ENCODE data around the gene MOB3A. TPM values are rescaled to one million over a fixed set of nuclear protein-coding genes. Genes with fewer than 3 reads are reported as not detected.

MOB3A gene
- total RNA-seq, 1 donor from 2014 or later: 88.5 TPM

- no peak for DNase-seq (ENCODE audit: low spot score)
- TF ChIP-seq, protein P1, sequence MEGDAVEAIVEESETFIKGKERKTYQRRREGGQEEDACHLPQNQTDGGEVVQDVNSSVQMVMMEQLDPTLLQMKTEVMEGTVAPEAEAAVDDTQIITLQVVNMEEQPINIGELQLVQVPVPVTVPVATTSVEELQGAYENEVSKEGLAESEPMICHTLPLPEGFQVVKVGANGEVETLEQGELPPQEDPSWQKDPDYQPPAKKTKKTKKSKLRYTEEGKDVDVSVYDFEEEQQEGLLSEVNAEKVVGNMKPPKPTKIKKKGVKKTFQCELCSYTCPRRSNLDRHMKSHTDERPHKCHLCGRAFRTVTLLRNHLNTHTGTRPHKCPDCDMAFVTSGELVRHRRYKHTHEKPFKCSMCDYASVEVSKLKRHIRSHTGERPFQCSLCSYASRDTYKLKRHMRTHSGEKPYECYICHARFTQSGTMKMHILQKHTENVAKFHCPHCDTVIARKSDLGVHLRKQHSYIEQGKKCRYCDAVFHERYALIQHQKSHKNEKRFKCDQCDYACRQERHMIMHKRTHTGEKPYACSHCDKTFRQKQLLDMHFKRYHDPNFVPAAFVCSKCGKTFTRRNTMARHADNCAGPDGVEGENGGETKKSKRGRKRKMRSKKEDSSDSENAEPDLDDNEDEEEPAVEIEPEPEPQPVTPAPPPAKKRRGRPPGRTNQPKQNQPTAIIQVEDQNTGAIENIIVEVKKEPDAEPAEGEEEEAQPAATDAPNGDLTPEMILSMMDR (IDR thresholded peaks at IDR 0.05; ENCODE audit: unreplicated experiment): no peak
- peaks cover 10% of the 10 kb centered on the region for H3K27me3 Mint-ChIP-seq (ENCODE audit: unreplicated experiment)
- peaks cover 15% of the 10 kb centered on the region for H3K4me1 Mint-ChIP-seq (ENCODE audit: unreplicated experiment)
- H3K36me3 Mint-ChIP-seq (ENCODE audit: low read depth, unreplicated experiment): no peaks in the 10 kb centered on the region
- no peak overlapping the region for H3K27ac Mint-ChIP-seq (ENCODE audit: unreplicated experiment)
- no peaks in the 10 kb centered on the region for H3K9me3 Mint-ChIP-seq (ENCODE audit: unreplicated experiment)
- H3K4me3 Mint-ChIP-seq (ENCODE audit: unreplicated experiment): no peak overlapping the region
Measured at GRCh38 chr19:2064395-2064787, 31.7 kb downstream of the MOB3A start.

GRCh38 chr19:2063824-2064223 lies 32.3 kb downstream of the MOB3A start:
- H3K4me3 Mint-ChIP-seq (ENCODE audit: unreplicated experiment): no peak overlapping the region
- DNase-seq (ENCODE audit: low spot score): no peak
- peaks cover 15% of the 10 kb centered on the region for H3K4me1 Mint-ChIP-seq (ENCODE audit: unreplicated experiment)
- no peaks in the 10 kb centered on the region for H3K9me3 Mint-ChIP-seq (ENCODE audit: unreplicated experiment)
- H3K27ac Mint-ChIP-seq (ENCODE audit: unreplicated experiment): no peak overlapping the region
- no peaks in the 10 kb centered on the region for H3K36me3 Mint-ChIP-seq (ENCODE audit: low read depth, unreplicated experiment)
- peaks cover 14% of the 10 kb centered on the region for H3K27me3 Mint-ChIP-seq (ENCODE audit: unreplicated experiment)
- TF ChIP-seq, protein P1 (IDR thresholded peaks at IDR 0.05; ENCODE audit: unreplicated experiment): no peak

GRCh38 chr19:2062770-2063169 lies 33.4 kb downstream of the MOB3A start:
- Mint-ChIP-seq H3K36me3 (ENCODE audit: low read depth, unreplicated experiment) (no peaks in the 10 kb centered on the region), H3K27me3 (ENCODE audit: unreplicated experiment) (peaks cover 14% of the 10 kb centered on the region), H3K9me3 (ENCODE audit: unreplicated experiment) (no peaks in the 10 kb centered on the region), H3K4me3 (ENCODE audit: unreplicated experiment) (peak overlapping the region; percentile 44), H3K4me1 (ENCODE audit: unreplicated experiment) (peaks cover 15% of the 10 kb centered on the region), H3K27ac (ENCODE audit: unreplicated experiment) (no peak overlapping the region)
- TF ChIP-seq, protein P1 (IDR thresholded peaks at IDR 0.05; ENCODE audit: unreplicated experiment): no peak
- no peak for DNase-seq (ENCODE audit: low spot score)

- TF ChIP-seq, protein P1 (IDR thresholded peaks at IDR 0.05; ENCODE audit: unreplicated experiment): no peak
- Mint-ChIP-seq H3K27me3 (ENCODE audit: unreplicated experiment) (peaks cover 14% of the 10 kb centered on the region), H3K4me3 (ENCODE audit: unreplicated experiment) (peak overlapping the region; percentile 87), H3K4me1 (ENCODE audit: unreplicated experiment) (peaks cover 15% of the 10 kb centered on the region), H3K27ac (ENCODE audit: unreplicated experiment) (peak overlapping the region; percentile 90), H3K36me3 (ENCODE audit: low read depth, unreplicated experiment) (no peaks in the 10 kb centered on the region), H3K9me3 (ENCODE audit: unreplicated experiment) (no peaks in the 10 kb centered on the region)
- DNase-seq (ENCODE audit: low spot score): no peak
Measured at GRCh38 chr19:2062389-2062729, 33.8 kb downstream of the MOB3A start.

DNA sequence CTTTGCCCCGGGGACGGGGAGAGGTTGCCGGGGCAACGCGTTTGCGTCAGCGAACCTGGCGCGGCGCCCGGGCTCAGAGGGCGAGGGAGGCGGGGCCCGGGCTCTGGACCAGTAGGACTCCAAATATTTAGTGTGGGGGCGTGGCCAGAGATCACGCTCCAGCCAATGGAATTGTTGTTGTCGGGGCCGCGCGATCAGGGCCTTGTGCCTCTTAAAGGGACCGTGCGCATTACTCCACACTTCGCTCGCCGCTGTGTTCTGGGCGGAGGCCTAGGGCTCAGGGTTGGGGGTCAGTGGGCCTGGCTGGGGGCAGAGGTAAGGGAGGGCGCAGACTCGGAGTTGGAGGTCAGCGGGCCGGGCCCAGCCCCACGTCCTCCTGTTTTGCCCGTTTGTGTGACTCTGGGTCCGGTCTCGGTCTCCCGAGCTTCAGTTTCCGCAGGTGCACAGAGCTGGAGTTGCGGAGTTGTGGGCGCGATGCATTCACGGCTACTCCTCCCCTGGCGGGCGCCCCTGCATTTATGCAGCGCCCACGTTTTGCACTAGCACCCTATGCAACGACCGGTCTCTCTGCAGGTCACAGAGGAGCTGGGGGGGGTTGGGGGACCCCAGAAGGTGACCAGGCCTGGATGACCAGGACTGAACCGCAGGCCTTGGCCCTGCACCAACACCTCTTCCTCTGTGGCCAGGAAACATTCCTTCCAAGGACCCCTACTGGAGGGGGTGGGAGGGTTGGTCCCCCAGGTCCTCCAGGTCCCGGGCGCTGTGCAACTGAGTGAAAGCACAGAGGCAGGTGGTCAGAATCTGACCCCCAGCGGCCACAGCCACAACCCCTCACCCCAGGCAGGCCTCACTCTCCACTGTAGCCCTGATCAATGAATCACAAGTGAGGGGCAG lies 34.4 kb downstream of the MOB3A start:
- Mint-ChIP-seq H3K4me3 (ENCODE audit: unreplicated experiment) (peak overlapping the region; percentile 87), H3K27ac (ENCODE audit: unreplicated experiment) (peak overlapping the region; percentile 90), H3K27me3 (ENCODE audit: unreplicated experiment) (peaks cover 14% of the 10 kb centered on the region), H3K36me3 (ENCODE audit: low read depth, unreplicated experiment) (no peaks in the 10 kb centered on the region), H3K9me3 (ENCODE audit: unreplicated experiment) (no peaks in the 10 kb centered on the region), H3K4me1 (ENCODE audit: unreplicated experiment) (peaks cover 15% of the 10 kb centered on the region)
- peak; percentile 99 for DNase-seq (ENCODE audit: low spot score)
- TF ChIP-seq, protein P1 (IDR thresholded peaks at IDR 0.05; ENCODE audit: unreplicated experiment): no peak
